GM18526 (cell line): ENCODE measurements around the gene MRGPRE.

ENCODE experiments used
- POLR2A ChIP-seq: IDR thresholded peaks from 3 replicates; pipeline ENCODE4 v1.6.1; 2011; ENCODE audit not compliant: insufficient read length; ENCODE audit errors: extremely low read depth

MRGPRE gene

DNA sequence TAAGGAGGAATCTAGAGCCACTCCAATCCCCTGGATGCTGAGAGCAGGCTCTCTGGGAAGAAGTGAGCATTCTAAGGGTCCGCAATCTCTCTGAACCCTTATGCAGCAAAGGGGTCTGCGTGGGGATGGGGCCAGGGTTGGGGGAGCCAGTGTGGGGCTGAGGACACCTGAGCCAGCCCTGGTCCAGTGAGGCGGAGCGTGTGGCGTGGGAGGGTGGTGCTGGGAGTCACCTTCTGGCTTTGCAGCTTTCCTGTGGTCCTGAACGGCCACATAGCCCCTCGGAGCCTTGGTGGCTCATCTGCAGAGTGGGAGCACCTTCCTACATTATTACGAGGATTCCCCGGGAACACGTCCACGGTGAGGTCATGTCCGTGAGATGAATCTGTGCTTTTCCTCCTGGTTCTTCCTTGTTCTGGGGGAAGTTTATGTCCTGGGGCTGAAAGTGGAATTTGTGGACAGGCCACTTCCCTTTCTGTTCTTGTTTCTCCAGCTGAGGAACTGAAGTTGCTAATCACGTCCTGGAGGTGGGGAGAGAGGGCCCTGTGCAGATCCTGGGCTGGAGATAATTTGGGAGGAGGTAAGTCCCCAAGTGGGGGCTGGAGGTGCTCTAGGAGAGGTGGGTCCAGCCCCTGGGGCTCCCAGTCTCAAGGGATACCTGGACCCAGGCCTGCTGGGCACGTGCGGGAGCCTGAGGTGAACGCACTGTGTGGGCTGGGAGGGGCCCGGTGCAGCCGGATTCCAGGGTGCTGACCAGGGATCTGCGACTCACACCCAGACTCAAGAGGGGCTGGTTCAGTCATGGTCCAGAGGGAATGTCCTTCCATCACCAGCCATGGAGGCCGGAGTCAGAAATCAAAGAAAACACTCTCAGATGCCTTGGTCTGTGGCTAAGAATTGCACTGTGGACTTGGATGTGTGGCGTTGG, 6.1 kb downstream of the MRGPRE start:
- no peak for TF ChIP-seq POLR2A

- TF ChIP-seq POLR2A = no peak
Observed at GRCh38 chr11:3225159-3225758, 7.0 kb downstream of the MRGPRE start.

- no peak for TF ChIP-seq POLR2A
Observed at GRCh38 chr11:3224401-3225057, 7.7 kb downstream of the MRGPRE start.

- TF ChIP-seq POLR2A = no peak
Observed at GRCh38 chr11:3223932-3224381, 8.3 kb downstream of the MRGPRE start.

GRCh38 chr11:3222941-3223915, 9.0 kb downstream of the MRGPRE start:
- TF ChIP-seq POLR2A = no peak

- TF ChIP-seq POLR2A = no peak
Observed at GRCh38 chr11:3222003-3222855, 10.0 kb downstream of the MRGPRE start.

DNA sequence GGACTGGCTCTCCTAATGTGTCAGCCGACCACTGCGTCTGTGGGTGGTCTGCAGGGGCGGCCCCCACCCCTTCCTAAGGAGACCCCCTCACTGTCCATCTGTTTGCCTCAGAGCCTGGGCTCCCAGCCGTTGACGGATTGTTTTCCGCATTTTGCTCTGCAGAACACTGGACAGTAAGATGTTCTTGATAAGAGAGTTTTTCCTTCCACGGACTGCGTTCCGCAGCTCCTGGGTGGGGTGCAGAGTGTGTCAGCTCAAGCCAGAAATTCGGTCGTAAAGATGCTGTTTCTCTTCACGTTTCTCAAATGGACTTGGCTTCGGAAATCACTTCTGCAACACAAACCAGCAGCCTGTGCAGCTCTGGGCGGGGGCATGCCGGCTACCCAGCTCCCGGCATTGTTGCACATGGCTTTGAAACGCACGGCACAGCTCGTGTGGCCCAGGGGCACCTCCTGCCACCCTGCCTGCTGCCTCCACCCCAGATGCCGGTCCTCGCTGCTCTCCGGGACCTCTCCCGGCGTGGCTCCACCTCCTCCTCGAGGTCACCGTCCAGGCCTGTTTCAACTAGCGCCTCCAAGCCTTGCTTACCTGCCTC, 10.7 kb downstream of the MRGPRE start:
- no peak for TF ChIP-seq POLR2A

DNA sequence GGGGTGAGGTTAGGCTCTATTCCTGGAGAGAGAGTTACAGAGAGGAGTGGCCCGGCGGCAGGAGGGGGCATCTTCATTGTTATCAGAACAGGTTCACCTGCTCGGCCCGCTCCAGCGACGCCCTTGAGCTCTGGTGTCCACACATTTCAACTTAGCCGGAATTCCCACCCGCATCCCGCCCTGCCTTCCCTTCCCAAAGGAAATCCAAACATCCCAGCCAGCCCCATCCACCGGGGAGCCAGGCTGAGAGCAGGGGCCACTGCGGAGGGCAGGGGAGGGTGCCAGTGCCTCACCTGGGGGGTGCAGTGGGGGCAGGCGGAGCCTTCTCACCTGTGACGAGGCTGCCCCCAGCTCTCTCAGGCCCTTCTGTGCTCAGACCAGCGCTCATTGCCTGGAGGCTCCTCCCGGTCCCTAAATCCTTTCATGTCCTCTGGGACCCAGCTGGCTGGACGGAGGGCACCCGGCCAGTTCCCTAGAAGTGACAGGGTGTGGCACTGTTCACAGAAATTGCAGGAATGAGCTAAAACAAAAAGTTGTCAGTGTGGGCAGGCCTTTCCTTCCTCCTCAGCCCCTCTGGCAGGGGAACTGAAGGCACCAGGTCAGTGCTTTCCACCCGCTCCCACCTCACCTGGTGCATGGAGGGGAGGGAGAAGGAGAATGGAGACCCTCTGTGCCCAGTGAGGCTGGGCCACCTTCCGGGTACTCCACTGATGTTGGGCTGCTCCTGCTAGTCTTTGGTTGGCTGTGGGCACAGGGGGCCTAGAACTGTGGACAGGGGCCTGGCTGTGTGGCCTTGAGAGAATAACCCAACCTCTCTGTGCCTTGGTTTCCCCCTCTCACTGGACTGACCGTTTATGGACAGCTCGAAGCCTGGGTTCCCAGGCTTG, 11.5 kb downstream of the MRGPRE start:
- TF ChIP-seq POLR2A = no peak

DNA sequence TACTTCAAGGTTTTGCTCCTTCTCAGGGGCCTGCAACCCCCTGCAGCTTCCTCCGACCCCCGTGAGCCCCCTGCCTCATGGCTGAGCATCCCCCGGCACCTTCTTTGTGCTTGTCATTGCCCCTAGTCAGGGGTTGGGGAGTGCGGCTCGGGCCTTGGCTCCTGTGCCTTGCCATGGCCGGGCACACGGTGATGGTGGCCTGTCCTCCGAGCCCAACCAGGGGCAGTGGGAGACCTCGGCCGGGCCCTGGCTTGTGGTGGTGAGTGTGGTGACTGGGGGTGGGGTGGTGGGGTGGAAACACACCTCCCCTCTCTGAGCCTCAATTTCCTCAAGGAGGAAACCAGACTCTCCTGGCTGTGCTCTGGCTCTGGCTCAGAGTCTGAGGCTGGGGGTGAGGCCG, 12.1 kb downstream of the MRGPRE start:
- TF ChIP-seq POLR2A = no peak

- no peak for TF ChIP-seq POLR2A
Observed at GRCh38 chr11:3219281-3219892, 12.8 kb downstream of the MRGPRE start.

DNA sequence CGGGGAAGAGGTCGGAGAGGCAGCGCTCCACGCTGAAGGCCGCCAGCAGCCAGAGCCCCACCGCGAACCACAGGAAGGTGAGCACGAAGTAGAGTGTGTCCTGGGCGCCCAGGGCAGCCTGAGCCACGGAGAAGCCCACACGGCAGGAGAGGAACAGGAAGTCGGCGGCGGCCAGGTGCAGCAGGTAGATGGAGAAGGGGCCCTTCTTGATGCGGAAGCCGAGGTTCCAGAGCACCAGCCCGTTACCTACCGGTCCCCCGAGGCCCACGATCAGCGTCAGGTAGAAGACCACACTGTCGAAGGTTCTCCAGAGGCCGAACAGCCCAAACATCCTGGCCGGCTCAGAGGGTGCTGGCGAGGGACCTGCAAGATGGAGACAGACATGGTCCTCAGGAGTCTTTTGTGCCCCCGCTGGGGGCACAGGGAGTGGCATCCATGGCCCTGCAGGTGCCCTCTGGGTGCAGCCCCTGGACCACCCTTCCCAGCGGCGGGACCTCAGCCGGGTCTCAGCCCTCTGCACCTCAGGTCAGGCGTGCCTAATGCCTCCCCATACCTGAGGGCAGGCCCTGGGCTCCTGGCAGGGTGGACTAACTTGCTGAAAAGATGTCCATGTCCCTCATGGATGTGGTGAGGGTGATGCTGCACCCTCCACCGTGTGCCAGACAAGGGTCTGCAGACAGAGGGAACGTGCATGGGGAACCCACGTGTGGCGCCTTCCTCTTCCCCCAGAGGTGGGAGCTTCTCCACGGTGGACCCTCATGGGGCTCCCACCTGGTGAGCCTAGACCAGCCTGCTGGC, 13.5 kb downstream of the MRGPRE start, which contains the start of gene MRGPRG:
MRGPRG (minus strand) TSS at position 331 of the 798 bp plus-strand sequence; CDS start at position 331, 0 bp downstream.
- TF ChIP-seq POLR2A = no peak
